Measurements from ENCODE around the gene MROH2B.

MROH2B gene

GRCh38 chr5:41004931-41005330, 66.2 kb downstream of the MROH2B start:
- H3K4me3 ChIP-seq (replicated peaks in 1 of 2; ENCODE audit: low read depth in 2 of 2, low read length in 2 of 2): no peak overlapping the region
- DNase-seq (ENCODE audit: low read depth in 2 of 2): no peak
- TF ChIP-seq, protein P1, sequence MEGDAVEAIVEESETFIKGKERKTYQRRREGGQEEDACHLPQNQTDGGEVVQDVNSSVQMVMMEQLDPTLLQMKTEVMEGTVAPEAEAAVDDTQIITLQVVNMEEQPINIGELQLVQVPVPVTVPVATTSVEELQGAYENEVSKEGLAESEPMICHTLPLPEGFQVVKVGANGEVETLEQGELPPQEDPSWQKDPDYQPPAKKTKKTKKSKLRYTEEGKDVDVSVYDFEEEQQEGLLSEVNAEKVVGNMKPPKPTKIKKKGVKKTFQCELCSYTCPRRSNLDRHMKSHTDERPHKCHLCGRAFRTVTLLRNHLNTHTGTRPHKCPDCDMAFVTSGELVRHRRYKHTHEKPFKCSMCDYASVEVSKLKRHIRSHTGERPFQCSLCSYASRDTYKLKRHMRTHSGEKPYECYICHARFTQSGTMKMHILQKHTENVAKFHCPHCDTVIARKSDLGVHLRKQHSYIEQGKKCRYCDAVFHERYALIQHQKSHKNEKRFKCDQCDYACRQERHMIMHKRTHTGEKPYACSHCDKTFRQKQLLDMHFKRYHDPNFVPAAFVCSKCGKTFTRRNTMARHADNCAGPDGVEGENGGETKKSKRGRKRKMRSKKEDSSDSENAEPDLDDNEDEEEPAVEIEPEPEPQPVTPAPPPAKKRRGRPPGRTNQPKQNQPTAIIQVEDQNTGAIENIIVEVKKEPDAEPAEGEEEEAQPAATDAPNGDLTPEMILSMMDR (IDR thresholded peaks at IDR 0.05; ENCODE audit: low read depth, low read length): no peak

- no peak for DNase-seq (ENCODE audit: low read depth in 2 of 2)
- no peak overlapping the region for H3K4me3 ChIP-seq (replicated peaks in 1 of 2; ENCODE audit: low read depth in 2 of 2, low read length in 2 of 2)
- TF ChIP-seq, protein P1 (IDR thresholded peaks at IDR 0.05; ENCODE audit: low read depth, low read length): no peak
Measured at GRCh38 chr5:41003670-41004376, 67.3 kb downstream of the MROH2B start.

DNA sequence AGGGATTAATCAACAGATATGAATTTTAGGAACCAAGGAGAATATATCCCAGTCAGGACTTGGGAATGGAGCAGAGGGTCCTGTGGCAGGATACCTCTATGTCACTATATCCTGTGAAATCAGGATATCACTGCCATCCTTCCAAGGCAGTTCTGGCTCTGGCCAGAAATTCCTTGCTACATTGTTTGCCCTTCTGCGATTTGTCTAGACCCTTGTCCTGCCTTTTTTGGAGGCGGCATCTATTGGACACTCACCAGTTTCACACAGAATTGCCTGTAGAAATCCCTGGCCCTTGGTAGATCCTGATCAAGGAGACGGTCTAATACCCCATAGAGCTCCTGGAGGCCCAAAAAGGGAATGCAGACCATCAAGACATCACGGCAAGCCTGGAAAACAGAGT, 71.2 kb downstream of the MROH2B start:
- DNase-seq (ENCODE audit: low read depth in 2 of 2): no peak
- TF ChIP-seq, protein P1 (IDR thresholded peaks at IDR 0.05; ENCODE audit: low read depth, low read length): no peak
- H3K4me3 ChIP-seq (replicated peaks in 1 of 2; ENCODE audit: low read depth in 2 of 2, low read length in 2 of 2): no peak overlapping the region

- TF ChIP-seq, protein P1 (IDR thresholded peaks at IDR 0.05; ENCODE audit: low read depth, low read length): no peak
- H3K4me3 ChIP-seq (replicated peaks in 1 of 2; ENCODE audit: low read depth in 2 of 2, low read length in 2 of 2): no peak overlapping the region
- DNase-seq (ENCODE audit: low read depth in 2 of 2): peak in 1 of 2 donors; percentile 53
Measured at GRCh38 chr5:40999142-40999541, 72.0 kb downstream of the MROH2B start.

DNA sequence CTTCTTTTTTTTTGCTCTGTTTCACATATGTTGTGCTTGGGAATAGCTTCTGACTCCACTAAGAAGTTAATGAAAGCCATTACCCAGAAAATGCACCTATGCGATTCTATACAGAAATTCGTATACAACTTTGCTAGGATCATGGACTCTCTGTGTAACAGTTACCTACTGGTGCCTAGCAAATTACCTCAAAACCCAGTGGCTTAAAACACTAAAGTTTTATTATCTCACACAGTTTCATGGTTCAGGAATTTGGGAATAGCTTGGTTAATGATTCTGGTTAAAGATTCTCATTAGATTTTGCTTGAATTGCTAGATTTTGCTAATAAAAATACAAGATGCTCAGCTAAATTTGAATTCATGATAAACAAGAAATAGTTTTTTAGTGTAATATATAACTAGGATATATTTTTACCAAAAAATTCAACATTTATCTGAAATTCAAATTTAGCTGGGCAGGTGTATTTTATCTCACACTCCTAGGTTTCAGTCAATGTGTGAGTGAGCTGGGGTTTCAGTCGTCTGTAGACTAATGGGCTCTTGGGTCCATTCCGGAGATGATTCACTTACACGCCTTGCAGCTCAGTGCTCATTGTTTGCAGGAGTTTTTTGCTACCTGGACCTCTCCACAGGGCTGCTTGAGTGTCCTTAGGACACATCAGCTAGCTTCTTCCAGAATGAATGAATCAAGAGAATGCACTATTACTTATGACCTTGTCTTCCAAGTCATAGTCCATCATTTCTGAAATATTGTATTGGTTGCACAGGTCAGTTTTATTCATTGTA, 75.1 kb downstream of the MROH2B start:
- TF ChIP-seq, protein P1 (IDR thresholded peaks at IDR 0.05; ENCODE audit: low read depth, low read length): no peak
- DNase-seq (ENCODE audit: low read depth in 2 of 2): peak in 1 of 2 donors; percentile 41
- no peak overlapping the region for H3K4me3 ChIP-seq (replicated peaks in 1 of 2; ENCODE audit: low read depth in 2 of 2, low read length in 2 of 2)

- TF ChIP-seq, protein P1 (IDR thresholded peaks at IDR 0.05; ENCODE audit: low read depth, low read length): no peak
- no peak for DNase-seq (ENCODE audit: low read depth in 2 of 2)
- H3K4me3 ChIP-seq (replicated peaks in 1 of 2; ENCODE audit: low read depth in 2 of 2, low read length in 2 of 2): no peak overlapping the region
Measured at GRCh38 chr5:40991981-40992559, 79.1 kb downstream of the MROH2B start.

Data from cardiac fibroblast (primary cell).